Mesendoderm (in vitro differentiated cells): Measurements from ENCODE around the gene TCP11L2.

Source experiments
- DNase-seq: peaks from one replicate; pipeline ENCODE4 v3.0.0; 2013
- H2AK5ac ChIP-seq: 2 replicates; pipeline ENCODE4 v1.6.1; 2013; ENCODE audit warnings: low read length, inconsistent platforms
- H2BK120ac ChIP-seq: 2 replicates; pipeline ENCODE4 v1.6.1; 2013; ENCODE audit warnings: low read depth, mild to moderate bottlenecking, low read length, moderate library complexity, mixed read lengths
- H2BK15ac ChIP-seq: replicated peaks from 2 replicates; pipeline ENCODE4 v1.6.1; 2013; ENCODE audit warnings: low read depth, mild to moderate bottlenecking, moderate library complexity
- H2BK5ac ChIP-seq: 2 replicates; pipeline ENCODE4 v1.6.1; 2013; ENCODE audit warnings: low read length, inconsistent platforms
- H3K18ac ChIP-seq: 2 replicates; pipeline ENCODE4 v1.6.1; 2013; ENCODE audit warnings: mild to moderate bottlenecking, low read length, mixed read lengths
- H3K23ac ChIP-seq: one replicate; pipeline ENCODE4 v1.6.1; 2013; ENCODE audit warnings: low read length
- H3K27ac ChIP-seq: 2 replicates; pipeline ENCODE4 v1.5.1; 2013; ENCODE audit warnings: low read depth, mild to moderate bottlenecking, inconsistent platforms, low read length, moderate library complexity
- H3K27me3 ChIP-seq: 2 replicates; pipeline ENCODE4 v1.6.1; 2013; ENCODE audit warnings: low read length, control low read depth, mild to moderate bottlenecking, inconsistent platforms; ENCODE audit not compliant: insufficient read depth, poor library complexity
- H3K36me3 ChIP-seq: 2 replicates; pipeline ENCODE4 v1.6.1; 2013; ENCODE audit warnings: low read length, inconsistent platforms; ENCODE audit not compliant: control insufficient read depth, insufficient read depth
- H3K4ac ChIP-seq: one replicate; pipeline ENCODE4 v1.6.1; 2013; ENCODE audit warnings: low read depth, mild to moderate bottlenecking, low read length, moderate library complexity
- H3K4me1 ChIP-seq: 2 replicates; pipeline ENCODE4 v1.6.1; 2013; ENCODE audit warnings: low read depth, low read length, inconsistent platforms; ENCODE audit not compliant: control insufficient read depth
- H3K4me2 ChIP-seq: 2 replicates; pipeline ENCODE4 v1.6.1; 2013; ENCODE audit warnings: low read length
- H3K4me3 ChIP-seq: 2 replicates; pipeline ENCODE4 v1.5.1; 2013; ENCODE audit warnings: mild to moderate bottlenecking, low read length
- H3K56ac ChIP-seq: one replicate; pipeline ENCODE4 v1.6.1; 2013; ENCODE audit warnings: low read length
- H3K79me1 ChIP-seq: 2 replicates; pipeline ENCODE4 v1.6.1; 2013; ENCODE audit warnings: low read length, inconsistent platforms
- H3K79me2 ChIP-seq: 2 replicates; pipeline ENCODE4 v1.6.1; 2013; ENCODE audit warnings: mild to moderate bottlenecking, low read length; ENCODE audit not compliant: control insufficient read depth, insufficient read depth
- H3K9ac ChIP-seq: 2 replicates; pipeline ENCODE4 v1.6.1; 2013; ENCODE audit warnings: low read length, inconsistent platforms
- H4K5ac ChIP-seq: one replicate; pipeline ENCODE4 v1.6.1; 2013; ENCODE audit warnings: low read length
- H4K8ac ChIP-seq: one replicate; pipeline ENCODE4 v1.6.1; 2013; ENCODE audit warnings: low read depth, mild to moderate bottlenecking, control low read depth, low read length, moderate library complexity
- WGBS: extraction: QIAGEN DNeasy Blood & Tissue Kit; methylation state at CpG from one replicate; pipeline ENCODE4 v1.1.7; 2013; ENCODE audit warnings: low lambda C conversion rate, missing lambda C conversion rate; ENCODE audit not compliant: insufficient coverage; ENCODE audit errors: extremely low coverage; 5-methylcytosine and 5-hydroxymethylcytosine counted together

Gene TCP11L2

DNA sequence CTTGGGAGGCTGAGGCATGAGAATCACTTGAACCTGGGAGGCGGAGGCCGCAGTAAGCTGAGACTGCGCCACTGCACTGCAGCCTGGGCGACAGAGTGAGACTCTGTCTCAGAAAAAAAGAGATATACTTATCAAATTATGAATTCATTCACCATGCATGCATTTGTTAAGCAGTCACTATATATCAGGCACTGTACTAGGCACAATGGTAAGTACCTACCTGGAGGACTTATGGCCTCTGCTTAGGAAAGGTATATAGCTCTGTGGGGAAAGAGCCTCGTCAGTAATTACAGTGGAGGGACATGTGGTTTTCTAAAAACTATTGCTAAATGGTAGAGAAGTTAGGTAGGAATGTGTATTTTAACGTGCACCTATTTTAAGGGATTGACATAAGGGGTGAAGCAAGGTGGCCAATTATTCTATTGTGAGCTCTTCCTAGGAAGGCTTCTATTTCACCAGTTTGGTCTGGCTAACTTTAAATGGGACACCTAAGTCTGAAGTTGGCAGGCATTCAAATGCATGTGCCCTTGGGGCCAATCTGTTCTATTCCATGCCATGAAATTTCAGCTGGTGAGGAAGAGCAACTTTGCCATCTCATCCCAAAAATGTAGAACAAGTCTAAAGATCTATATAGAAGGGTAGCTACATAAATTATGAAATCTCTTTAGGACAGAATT is 15.0 kb downstream of the TCP11L2 start:
- WGBS: 100% methylated on average over 1 of the region's 6 CpGs
- no peaks in the 10 kb centered on the region for H3K36me3 ChIP-seq

GRCh38 chr12:106321139-106321850 is 18.8 kb downstream of the TCP11L2 start:
- no peak overlapping the region for H3K4ac ChIP-seq
- no peak overlapping the region for H2BK5ac ChIP-seq
- no peak overlapping the region for H4K5ac ChIP-seq
- H4K8ac ChIP-seq: no peak overlapping the region
- no peak overlapping the region for H3K4me2 ChIP-seq
- no peaks in the 10 kb centered on the region for H3K27me3 ChIP-seq
- H3K79me1 ChIP-seq: no peaks in the 10 kb centered on the region
- H2BK15ac ChIP-seq: no peak overlapping the region
- H3K23ac ChIP-seq: no peak overlapping the region
- H3K27ac ChIP-seq: no peak overlapping the region
- no peak for DNase-seq
- no peak overlapping the region for H3K4me3 ChIP-seq
- no peak overlapping the region for H3K56ac ChIP-seq
- no peaks in the 10 kb centered on the region for H3K79me2 ChIP-seq
- H2BK120ac ChIP-seq: no peak overlapping the region
- WGBS: no CpG with 5 or more reads among the region's 7 CpGs
- no peak overlapping the region for H3K18ac ChIP-seq
- H2AK5ac ChIP-seq: no peak overlapping the region
- H3K4me1 ChIP-seq: no peaks in the 10 kb centered on the region
- no peaks in the 10 kb centered on the region for H3K36me3 ChIP-seq
- no peak overlapping the region for H3K9ac ChIP-seq

More for the DNA sequence above, 15.0 kb downstream of the TCP11L2 start:
- no peaks in the 10 kb centered on the region for H3K79me1 ChIP-seq
- H2BK120ac ChIP-seq: no peak overlapping the region
- H3K18ac ChIP-seq: no peak overlapping the region
- no peak overlapping the region for H2BK5ac ChIP-seq
- no peaks in the 10 kb centered on the region for H3K79me2 ChIP-seq
- H3K4me3 ChIP-seq: no peak overlapping the region
- no peak overlapping the region for H4K5ac ChIP-seq
- DNase-seq: no peak
- H3K9ac ChIP-seq: no peak overlapping the region
- H3K27me3 ChIP-seq: no peaks in the 10 kb centered on the region
- no peak overlapping the region for H3K4me2 ChIP-seq
- H3K23ac ChIP-seq: no peak overlapping the region
- no peak overlapping the region for H3K27ac ChIP-seq
- no peak overlapping the region for H3K4ac ChIP-seq
- H3K56ac ChIP-seq: no peak overlapping the region
- no peak overlapping the region for H2BK15ac ChIP-seq
- H3K4me1 ChIP-seq: no peaks in the 10 kb centered on the region
- no peak overlapping the region for H2AK5ac ChIP-seq
- no peak overlapping the region for H4K8ac ChIP-seq

GRCh38 chr12:106323537-106323936 is 21.0 kb downstream of the TCP11L2 start:
- H3K4me1 ChIP-seq: no peaks in the 10 kb centered on the region
- WGBS: no CpG with 5 or more reads among the region's 2 CpGs
- no peak overlapping the region for H3K4ac ChIP-seq
- H3K4me2 ChIP-seq: no peak overlapping the region
- H3K23ac ChIP-seq: no peak overlapping the region
- no peak overlapping the region for H2BK5ac ChIP-seq
- no peak overlapping the region for H3K9ac ChIP-seq
- H3K79me2 ChIP-seq: no peaks in the 10 kb centered on the region
- H2AK5ac ChIP-seq: no peak overlapping the region
- no peak overlapping the region for H4K5ac ChIP-seq
- H4K8ac ChIP-seq: no peak overlapping the region
- H2BK15ac ChIP-seq: no peak overlapping the region
- H3K4me3 ChIP-seq: no peak overlapping the region
- H3K56ac ChIP-seq: no peak overlapping the region
- DNase-seq: no peak
- H2BK120ac ChIP-seq: no peak overlapping the region
- no peak overlapping the region for H3K27ac ChIP-seq
- H3K36me3 ChIP-seq: no peaks in the 10 kb centered on the region
- no peaks in the 10 kb centered on the region for H3K27me3 ChIP-seq
- no peaks in the 10 kb centered on the region for H3K79me1 ChIP-seq
- H3K18ac ChIP-seq: no peak overlapping the region

GRCh38 chr12:106327309-106327869 is 24.9 kb downstream of the TCP11L2 start:
- Histone ChIP-seq H3K56ac (no peak overlapping the region), H3K18ac (no peak overlapping the region), H2BK120ac (no peak overlapping the region), H3K36me3 (no peaks in the 10 kb centered on the region), H3K27me3 (no peaks in the 10 kb centered on the region), H3K4me1 (no peaks in the 10 kb centered on the region), H3K27ac (no peak overlapping the region), H3K4ac (no peak overlapping the region), H2BK5ac (no peak overlapping the region), H3K9ac (no peak overlapping the region), H3K79me2 (no peaks in the 10 kb centered on the region), H4K8ac (no peak overlapping the region), H2BK15ac (no peak overlapping the region), H3K23ac (no peak overlapping the region), H3K79me1 (no peaks in the 10 kb centered on the region), H4K5ac (no peak overlapping the region), H3K4me3 (no peak overlapping the region), H3K4me2 (no peak overlapping the region), H2AK5ac (no peak overlapping the region)
- no peak for DNase-seq
- WGBS: no CpG with 5 or more reads among the region's 2 CpGs

DNA sequence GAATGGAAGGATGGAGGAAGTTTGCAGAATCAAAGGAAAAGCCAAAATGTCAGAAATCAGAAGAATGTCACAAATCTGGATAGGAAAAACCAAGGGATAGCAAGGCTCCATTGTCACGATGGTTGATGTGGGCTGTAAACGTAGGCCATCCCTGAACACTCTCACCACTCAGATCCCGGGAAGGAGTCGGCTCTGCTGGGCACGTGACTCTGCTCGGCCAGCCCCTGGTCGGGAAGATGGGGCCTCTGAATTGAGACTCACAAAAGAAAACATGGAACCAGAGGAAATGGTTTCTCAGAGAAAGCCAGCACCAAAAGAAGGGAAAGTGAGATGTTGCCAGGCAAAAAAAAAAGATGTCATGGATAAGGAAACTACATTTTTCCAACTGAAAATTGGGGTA is 26.2 kb downstream of the TCP11L2 start:
- no peak overlapping the region for H3K4ac ChIP-seq
- no peak overlapping the region for H3K9ac ChIP-seq
- H3K79me2 ChIP-seq: no peaks in the 10 kb centered on the region
- H3K27ac ChIP-seq: no peak overlapping the region
- no peak for DNase-seq
- H2BK5ac ChIP-seq: no peak overlapping the region
- no peak overlapping the region for H2BK120ac ChIP-seq
- no peak overlapping the region for H3K23ac ChIP-seq
- no peak overlapping the region for H3K56ac ChIP-seq
- H4K8ac ChIP-seq: no peak overlapping the region
- WGBS: no CpG with 5 or more reads among the region's 7 CpGs
- no peak overlapping the region for H3K18ac ChIP-seq
- no peak overlapping the region for H2AK5ac ChIP-seq
- no peak overlapping the region for H3K4me3 ChIP-seq
- H3K79me1 ChIP-seq: no peaks in the 10 kb centered on the region
- H2BK15ac ChIP-seq: no peak overlapping the region
- H3K36me3 ChIP-seq: no peaks in the 10 kb centered on the region
- H3K4me1 ChIP-seq: no peaks in the 10 kb centered on the region
- no peaks in the 10 kb centered on the region for H3K27me3 ChIP-seq
- no peak overlapping the region for H4K5ac ChIP-seq
- no peak overlapping the region for H3K4me2 ChIP-seq
